BLaER1 treated with 17β-estradiol and CSF1 and Interleukin-3, amounts not matched to agents 10 nM and 100 nM (cell line): ENCODE data around the gene DACH1.

Experiments
- H3K27ac ChIP-seq, 11 experiments: shearing (Covaris generic); formaldehyde crosslinking; 2 replicates each; pipeline ENCODE4 v1.8.1; 2022
- H3K27me3 ChIP-seq, 11 experiments: shearing (Covaris generic); formaldehyde crosslinking; 2 replicates each; pipeline ENCODE4 v1.8.1; 2022
- H3K36me3 ChIP-seq, 11 experiments: shearing (Covaris generic); formaldehyde crosslinking; 2 replicates each; pipeline ENCODE4 v1.8.1; 2022
- H3K4me1 ChIP-seq, 10 experiments: shearing (Covaris generic); formaldehyde crosslinking; 2 replicates each; pipeline ENCODE4 v1.8.1; 2022
- H3K4me2 ChIP-seq, 11 experiments: shearing (Covaris generic); formaldehyde crosslinking; 2 replicates each; pipeline ENCODE4 v1.8.1; 2022
- H3K4me3 ChIP-seq, 10 experiments: shearing (Covaris generic); formaldehyde crosslinking; 2 replicates each; pipeline ENCODE4 v1.8.1; 2022
- H3K9ac ChIP-seq, 11 experiments: shearing (Covaris generic); formaldehyde crosslinking; 2 replicates each; pipeline ENCODE4 v1.8.1; 2022
- H3K9me3 ChIP-seq, 11 experiments: shearing (Covaris generic); formaldehyde crosslinking; replicated peaks in 1 of 11; 2 replicates each; pipeline ENCODE4 v1.8.1; 2022
- H4K20me1 ChIP-seq, 11 experiments: shearing (Covaris generic); formaldehyde crosslinking; 2 replicates each; pipeline ENCODE4 v1.8.1; 2022
- Cebpa-rat ChIP-seq, 11 experiments: shearing (Covaris generic); IDR thresholded peaks; 2 replicates each; pipeline ENCODE4 v1.8.1; 2022

The DACH1 gene

GRCh38 chr13:71618159-71618558 is 248.8 kb downstream of the DACH1 start:
- Histone ChIP-seq H3K4me2 (0 out of 22 replicates have a peak overlapping the region, but pooled peaks of 1 of the 11 experiments have one; percentile 14), H3K9me3 (no peaks in the 10 kb centered on the region), H3K27me3 (no peaks in the 10 kb centered on the region), H4K20me1 (no peaks in the 10 kb centered on the region), H3K4me3 (no peak overlapping the region), H3K4me1 (peaks cover 3 to 28% (median 6%) of the 10 kb centered on the region in 10 experiments; a peak in 16 of 20 replicates), H3K27ac (no peak overlapping the region), H3K36me3 (no peaks in the 10 kb centered on the region), H3K9ac (no peak overlapping the region)
- no peak for TF ChIP-seq Cebpa-rat (IDR thresholded peaks at IDR 0.05)

- no peaks in the 10 kb centered on the region for H3K9me3 ChIP-seq
- TF ChIP-seq Cebpa-rat (IDR thresholded peaks at IDR 0.05), result no peak
- H3K4me3 ChIP-seq, result no peak overlapping the region
- no peak overlapping the region for H3K4me2 ChIP-seq
- no peak overlapping the region for H3K9ac ChIP-seq
- H4K20me1 ChIP-seq, result no peaks in the 10 kb centered on the region; a peak in 1 of 22 replicates
- H3K27ac ChIP-seq, result no peak overlapping the region
- no peaks in the 10 kb centered on the region for H3K36me3 ChIP-seq
- H3K27me3 ChIP-seq, result no peaks in the 10 kb centered on the region
- H3K4me1 ChIP-seq, result peaks cover 7 to 35% (median 13%) of the 10 kb centered on the region in 10 experiments; a peak in 16 of 20 replicates
Observed at GRCh38 chr13:71617265-71617664, 249.7 kb downstream of the DACH1 start.

- Histone ChIP-seq H3K4me1 (peaks cover 20 to 50% (median 26%) of the 10 kb centered on the region in 10 experiments), H3K27ac (no peak overlapping the region), H4K20me1 (no peaks in the 10 kb centered on the region; a peak in 1 of 22 replicates), H3K36me3 (no peaks in the 10 kb centered on the region), H3K9ac (no peak overlapping the region), H3K4me2 (peak overlapping the region in 10 of 11 experiments; percentile 1 to 74 (median 41); a peak in 15 of 22 replicates), H3K4me3 (no peak overlapping the region), H3K27me3 (no peaks in the 10 kb centered on the region), H3K9me3 (no peaks in the 10 kb centered on the region)
- no peak for TF ChIP-seq Cebpa-rat (IDR thresholded peaks at IDR 0.05)
Observed at GRCh38 chr13:71613066-71613745, 253.8 kb downstream of the DACH1 start.

GRCh38 chr13:71611292-71611691 is 255.7 kb downstream of the DACH1 start:
- Histone ChIP-seq H3K4me3 (no peak overlapping the region), H3K9ac (no peak overlapping the region), H3K4me2 (peak overlapping the region; percentile 16 to 79 (median 63); a peak in 20 of 22 replicates), H3K9me3 (no peaks in the 10 kb centered on the region), H3K36me3 (no peaks in the 10 kb centered on the region), H3K4me1 (peaks cover 20 to 45% (median 26%) of the 10 kb centered on the region in 10 experiments), H3K27me3 (no peaks in the 10 kb centered on the region), H4K20me1 (no peaks in the 10 kb centered on the region; a peak in 1 of 22 replicates), H3K27ac (no peak overlapping the region)
- no peak for TF ChIP-seq Cebpa-rat (IDR thresholded peaks at IDR 0.05)

GRCh38 chr13:71610876-71611275 is 256.1 kb downstream of the DACH1 start:
- Histone ChIP-seq H3K4me3 (no peak overlapping the region), H3K27ac (no peak overlapping the region)
- TF ChIP-seq Cebpa-rat (IDR thresholded peaks at IDR 0.05), result no peak; a peak in 1 of 22 replicates

GRCh38 chr13:71609271-71609670 is 257.7 kb downstream of the DACH1 start:
- Histone ChIP-seq H3K36me3 (no peaks in the 10 kb centered on the region), H3K27me3 (no peaks in the 10 kb centered on the region), H3K4me3 (no peak overlapping the region), H3K9me3 (no peaks in the 10 kb centered on the region), H3K4me1 (peaks cover 20 to 37% (median 26%) of the 10 kb centered on the region in 10 experiments), H3K9ac (no peak overlapping the region), H3K4me2 (no peak overlapping the region), H4K20me1 (no peaks in the 10 kb centered on the region; a peak in 1 of 22 replicates), H3K27ac (no peak overlapping the region)
- no peak for TF ChIP-seq Cebpa-rat (IDR thresholded peaks at IDR 0.05)

More at GRCh38 chr13:71610876-71611275, 256.1 kb downstream of the DACH1 start:
- no peaks in the 10 kb centered on the region for H3K36me3 ChIP-seq
- no peaks in the 10 kb centered on the region for H3K27me3 ChIP-seq
- H3K9ac ChIP-seq, result no peak overlapping the region
- peak overlapping the region; percentile 16 to 79 (median 63); a peak in 21 of 22 replicates for H3K4me2 ChIP-seq
- H3K4me1 ChIP-seq, result peaks cover 20 to 41% (median 26%) of the 10 kb centered on the region in 10 experiments
- no peaks in the 10 kb centered on the region; a peak in 1 of 22 replicates for H4K20me1 ChIP-seq
- no peaks in the 10 kb centered on the region for H3K9me3 ChIP-seq

- Histone ChIP-seq H3K27me3 (no peaks in the 10 kb centered on the region), H3K9ac (no peak overlapping the region), H3K36me3 (no peaks in the 10 kb centered on the region), H3K9me3 (no peaks in the 10 kb centered on the region), H4K20me1 (no peaks in the 10 kb centered on the region), H3K4me3 (no peak overlapping the region), H3K27ac (no peak overlapping the region), H3K4me2 (no peak overlapping the region), H3K4me1 (peaks cover 8 to 23% (median 15%) of the 10 kb centered on the region in 10 experiments)
- TF ChIP-seq Cebpa-rat (IDR thresholded peaks at IDR 0.05), result no peak
Observed at GRCh38 chr13:71607575-71607974, 259.4 kb downstream of the DACH1 start.

- H3K36me3 ChIP-seq, result no peaks in the 10 kb centered on the region
- no peak for TF ChIP-seq Cebpa-rat (IDR thresholded peaks at IDR 0.05)
- no peak overlapping the region for H3K4me3 ChIP-seq
- no peaks in the 10 kb centered on the region for H4K20me1 ChIP-seq
- no peaks in the 10 kb centered on the region for H3K27me3 ChIP-seq
- no peak overlapping the region for H3K9ac ChIP-seq
- H3K4me2 ChIP-seq, result no peak overlapping the region
- H3K4me1 ChIP-seq, result peaks cover 8 to 17% (median 13%) of the 10 kb centered on the region in 10 experiments
- H3K27ac ChIP-seq, result no peak overlapping the region
- no peaks in the 10 kb centered on the region for H3K9me3 ChIP-seq
Observed at GRCh38 chr13:71606818-71607217, 260.2 kb downstream of the DACH1 start.

- Histone ChIP-seq H3K4me1 (peaks cover under 1 to 6% (median 3%) of the 10 kb centered on the region in 10 experiments; a peak in 19 of 20 replicates), H3K36me3 (no peaks in the 10 kb centered on the region), H3K27me3 (no peaks in the 10 kb centered on the region), H4K20me1 (no peaks in the 10 kb centered on the region), H3K4me3 (no peak overlapping the region), H3K4me2 (no peak overlapping the region), H3K9me3 (no peaks in the 10 kb centered on the region), H3K27ac (no peak overlapping the region), H3K9ac (no peak overlapping the region)
- TF ChIP-seq Cebpa-rat (IDR thresholded peaks at IDR 0.05), result no peak
Observed at GRCh38 chr13:71605744-71606143, 261.3 kb downstream of the DACH1 start.

- Histone ChIP-seq H3K36me3 (no peaks in the 10 kb centered on the region), H4K20me1 (no peaks in the 10 kb centered on the region), H3K27me3 (no peaks in the 10 kb centered on the region), H3K9me3 (no peaks in the 10 kb centered on the region), H3K4me3 (no peak overlapping the region), H3K4me1 (no peaks in the 10 kb centered on the region), H3K9ac (no peak overlapping the region), H3K27ac (no peak overlapping the region), H3K4me2 (no peak overlapping the region)
- no peak for TF ChIP-seq Cebpa-rat (IDR thresholded peaks at IDR 0.05)
Observed at GRCh38 chr13:71603255-71603654, 263.7 kb downstream of the DACH1 start.
